GM23248 (cell line): ENCODE measurements around the gene TMEM254. TPM values are rescaled to one million over a fixed set of nuclear protein-coding genes. Genes with fewer than 3 reads are reported as not detected.
A peak's percentile ranks its signal among the peaks of the same experiment; 100 is the strongest.

Experiments used
- DNase-seq: peaks from one replicate; pipeline ENCODE4 v3.0.0-alpha.2; 2015
- H2AFZ ChIP-seq: fragments of 200-600 bp; sonication (generic); 2 replicates; pipeline ENCODE4 v1.6.1; 2016; ENCODE audit warnings: antibody characterized with exemption
- H3F3A ChIP-seq: fragments of 200-600 bp; sonication (generic); 2 replicates; pipeline ENCODE4 v1.6.1; 2016; ENCODE audit warnings: mild to moderate bottlenecking, antibody characterized with exemption, mixed run types; ENCODE audit not compliant: insufficient read depth
- H3K27ac ChIP-seq: fragments of 200-600 bp; sonication (generic); 2 replicates; pipeline ENCODE4 v1.5.1; 2016; ENCODE audit warnings: mild to moderate bottlenecking
- H3K27me3 ChIP-seq: fragments of 200-600 bp; sonication (generic); replicated peaks from 2 replicates; pipeline ENCODE4 v1.6.1; 2016; ENCODE audit warnings: mild to moderate bottlenecking; ENCODE audit not compliant: insufficient read depth
- H3K36me3 ChIP-seq: fragments of 200-600 bp; sonication (generic); 2 replicates; pipeline ENCODE4 v1.6.1; 2016; ENCODE audit warnings: low read depth, mild to moderate bottlenecking
- H3K4me1 ChIP-seq: fragments of 200-600 bp; sonication (generic); 2 replicates; pipeline ENCODE4 v1.6.1; 2016; ENCODE audit warnings: mild to moderate bottlenecking; ENCODE audit not compliant: insufficient read depth
- H3K4me2 ChIP-seq: fragments of 200-600 bp; sonication (generic); one replicate; pipeline ENCODE4 v1.6.1; 2016; ENCODE audit warnings: mild to moderate bottlenecking; ENCODE audit not compliant: unreplicated experiment
- H3K4me3 ChIP-seq: fragments of 200-600 bp; sonication (generic); 2 replicates; pipeline ENCODE4 v1.5.1; 2016; ENCODE audit warnings: mild to moderate bottlenecking
- H3K79me2 ChIP-seq: fragments of 200-600 bp; sonication (generic); 2 replicates; pipeline ENCODE4 v1.6.1; 2016; ENCODE audit warnings: mild to moderate bottlenecking; ENCODE audit not compliant: insufficient read depth
- H3K9ac ChIP-seq: fragments of 200-600 bp; sonication (generic); 2 replicates; pipeline ENCODE4 v1.6.1; 2016; ENCODE audit warnings: mild to moderate bottlenecking
- H3K9me2 ChIP-seq: fragments of 200-600 bp; sonication (generic); 2 replicates; pipeline ENCODE4 v1.6.1; 2016; ENCODE audit warnings: mixed run types, mild to moderate bottlenecking, moderate library complexity; ENCODE audit not compliant: insufficient read depth
- H3K9me3 ChIP-seq: fragments of 200-600 bp; sonication (generic); one replicate; pipeline ENCODE4 v1.6.1; 2017; ENCODE audit warnings: low read depth
- H4K20me1 ChIP-seq: fragments of 200-600 bp; sonication (generic); 2 replicates; pipeline ENCODE4 v1.6.0; 2016; ENCODE audit not compliant: insufficient read depth
- EZH2 ChIP-seq: fragments of 200-600 bp; sonication (generic); IDR thresholded peaks from 2 replicates; pipeline ENCODE4 v1.6.1; 2018; ENCODE audit warnings: antibody characterized with exemption, mild to moderate bottlenecking; ENCODE audit not compliant: insufficient read depth, poor library complexity, severe bottlenecking
- EZH2phosphoT487 ChIP-seq: fragments of 200-600 bp; sonication (generic); IDR thresholded peaks from 2 replicates; pipeline ENCODE4 v1.6.1; 2018; ENCODE audit warnings: antibody characterized with exemption, moderate library complexity, mild to moderate bottlenecking, low read depth; ENCODE audit not compliant: insufficient read depth
- whole genome bisulfite sequencing, 2 experiments: methylation state at CpG; one replicate each; pipeline ENCODE4 v1.1.6; 2015 to 2017; ENCODE audit warnings: low lambda C conversion rate in 2 of 2, low coverage in 1 of 2; ENCODE audit errors: missing lambda C conversion rate in 2 of 2; 5-methylcytosine and 5-hydroxymethylcytosine counted together
- in situ Hi-C: fragments of 300-500 bp; cut with MboI; formaldehyde crosslinking; loops from 2 replicates; pipeline ENCODE4 v1.15.0; 2020
- polyA plus RNA-seq: library from polyadenylated mRNA; unstranded; fragments of >200 nt; fragmentation: Nextera tagmentation; extraction: Ambion mirVana; gene quantifications from 2 replicates; pipeline ENCODE4 v1.2.1, GENCODE V29; 2016
- total RNA-seq: library from RNA; depleted of rRNA; stranded (reverse); fragments of >200 nt; shearing (Covaris generic); gene quantifications from 2 replicates; pipeline ENCODE4 v1.2.3, GENCODE V29; 2014

TMEM254 gene
- total and polyA plus RNA-seq, 2 experiments from 2014 or later, result 18.4 to 39.2 TPM

GRCh38 chr10:80075781-80076180 lies 2.7 kb upstream of the TMEM254 start:
- peak; percentile 67 for DNase-seq
- H3K27ac ChIP-seq, result peak overlapping the region; percentile 38
- no peak overlapping the region for H3K4me3 ChIP-seq
- H3K4me2 ChIP-seq, result peak overlapping the region; percentile 9
- H3K27me3 ChIP-seq, result no peaks in the 10 kb centered on the region
- H3F3A ChIP-seq, result peaks cover 22% of the 10 kb centered on the region
- in situ Hi-C loops, result no loop called here
- no peaks in the 10 kb centered on the region for H4K20me1 ChIP-seq
- 0 to 18% methylated on average over 1 of the region's 1 CpG for WGBS, 2 experiments
- H3K4me1 ChIP-seq, result peaks cover 15% of the 10 kb centered on the region
- no peaks in the 10 kb centered on the region for H3K9me2 ChIP-seq
- no peak overlapping the region for H3K9ac ChIP-seq
- no peaks in the 10 kb centered on the region for H3K36me3 ChIP-seq
- no peak overlapping the region for H2AFZ ChIP-seq
- peaks cover 16% of the 10 kb centered on the region; the same call in 1 of the 2 replicates for H3K79me2 ChIP-seq
- TF ChIP-seq EZH2, result no peak
- no peak for TF ChIP-seq EZH2phosphoT487
- no peaks in the 10 kb centered on the region for H3K9me3 ChIP-seq

- Histone ChIP-seq H4K20me1 (no peaks in the 10 kb centered on the region), H3K9ac (peak overlapping the region; percentile 94), H3K27ac (peak overlapping the region; percentile 95), H2AFZ (peak overlapping the region; percentile 92), H3K4me3 (peak overlapping the region; percentile 81), H3K36me3 (no peaks in the 10 kb centered on the region), H3K4me2 (peak overlapping the region; percentile 80), H3K27me3 (no peaks in the 10 kb centered on the region), H3K4me1 (peaks cover 15% of the 10 kb centered on the region), H3K9me2 (no peaks in the 10 kb centered on the region), H3K79me2 (peaks cover 17% of the 10 kb centered on the region; the same call in 1 of the 2 replicates), H3K9me3 (no peaks in the 10 kb centered on the region), H3F3A (peaks cover 22% of the 10 kb centered on the region)
- TF ChIP-seq EZH2phosphoT487, result no peak
- no peak for TF ChIP-seq EZH2
- in situ Hi-C loops, result no loop called here
- no peak for DNase-seq
- WGBS, 2 experiments, result 47% methylated on average over 14 of the region's 14 CpGs
These were observed 507 bp upstream of the TMEM254 start for GRCh38 chr10:80077869-80078447.

GRCh38 chr10:80079312-80079719 lies 851 bp downstream of the TMEM254 start:
- in situ Hi-C loops, result no loop called here
- peak overlapping the region; percentile 92 for H2AFZ ChIP-seq
- H3K27ac ChIP-seq, result peak overlapping the region; percentile 95
- peak overlapping the region; percentile 80 for H3K4me2 ChIP-seq
- no peaks in the 10 kb centered on the region for H3K9me2 ChIP-seq
- peaks cover 22% of the 10 kb centered on the region for H3F3A ChIP-seq
- WGBS, 2 experiments, result 6 to 7% methylated on average over 12 of the region's 12 CpGs
- H3K27me3 ChIP-seq, result no peaks in the 10 kb centered on the region
- TF ChIP-seq EZH2 (no peak), EZH2phosphoT487 (no peak)
- DNase-seq, result no peak
- H4K20me1 ChIP-seq, result no peaks in the 10 kb centered on the region
- H3K4me3 ChIP-seq, result peak overlapping the region; percentile 81
- peaks cover 17% of the 10 kb centered on the region; the same call in 1 of the 2 replicates for H3K79me2 ChIP-seq
- no peaks in the 10 kb centered on the region for H3K9me3 ChIP-seq
- no peaks in the 10 kb centered on the region for H3K36me3 ChIP-seq
- H3K4me1 ChIP-seq, result peaks cover 15% of the 10 kb centered on the region
- peak overlapping the region; percentile 94 for H3K9ac ChIP-seq

- Histone ChIP-seq H3K9ac (no peak overlapping the region), H2AFZ (no peak overlapping the region), H3K9me2 (no peaks in the 10 kb centered on the region), H3K4me3 (no peak overlapping the region), H3K4me2 (no peak overlapping the region), H4K20me1 (no peaks in the 10 kb centered on the region), H3K79me2 (peaks cover 17% of the 10 kb centered on the region; the same call in 1 of the 2 replicates), H3K4me1 (0 out of 2 replicates have a peak, but pooled peaks cover 10% of the 10 kb centered on the region), H3K36me3 (no peaks in the 10 kb centered on the region), H3K27ac (no peak overlapping the region), H3F3A (peaks cover 10% of the 10 kb centered on the region; the same call in 1 of the 2 replicates), H3K27me3 (no peaks in the 10 kb centered on the region), H3K9me3 (no peaks in the 10 kb centered on the region)
- in situ Hi-C loops, result no loop called here
- no peak for DNase-seq
- WGBS, 2 experiments, result 80 to 84% methylated on average over 9 of the region's 9 CpGs
- TF ChIP-seq EZH2, result no peak
- no peak for TF ChIP-seq EZH2phosphoT487
These were observed 2.6 kb downstream of the TMEM254 start for GRCh38 chr10:80081026-80081425.
